Measurements from ENCODE around the gene TMEM80.

Gene TMEM80

DNA sequence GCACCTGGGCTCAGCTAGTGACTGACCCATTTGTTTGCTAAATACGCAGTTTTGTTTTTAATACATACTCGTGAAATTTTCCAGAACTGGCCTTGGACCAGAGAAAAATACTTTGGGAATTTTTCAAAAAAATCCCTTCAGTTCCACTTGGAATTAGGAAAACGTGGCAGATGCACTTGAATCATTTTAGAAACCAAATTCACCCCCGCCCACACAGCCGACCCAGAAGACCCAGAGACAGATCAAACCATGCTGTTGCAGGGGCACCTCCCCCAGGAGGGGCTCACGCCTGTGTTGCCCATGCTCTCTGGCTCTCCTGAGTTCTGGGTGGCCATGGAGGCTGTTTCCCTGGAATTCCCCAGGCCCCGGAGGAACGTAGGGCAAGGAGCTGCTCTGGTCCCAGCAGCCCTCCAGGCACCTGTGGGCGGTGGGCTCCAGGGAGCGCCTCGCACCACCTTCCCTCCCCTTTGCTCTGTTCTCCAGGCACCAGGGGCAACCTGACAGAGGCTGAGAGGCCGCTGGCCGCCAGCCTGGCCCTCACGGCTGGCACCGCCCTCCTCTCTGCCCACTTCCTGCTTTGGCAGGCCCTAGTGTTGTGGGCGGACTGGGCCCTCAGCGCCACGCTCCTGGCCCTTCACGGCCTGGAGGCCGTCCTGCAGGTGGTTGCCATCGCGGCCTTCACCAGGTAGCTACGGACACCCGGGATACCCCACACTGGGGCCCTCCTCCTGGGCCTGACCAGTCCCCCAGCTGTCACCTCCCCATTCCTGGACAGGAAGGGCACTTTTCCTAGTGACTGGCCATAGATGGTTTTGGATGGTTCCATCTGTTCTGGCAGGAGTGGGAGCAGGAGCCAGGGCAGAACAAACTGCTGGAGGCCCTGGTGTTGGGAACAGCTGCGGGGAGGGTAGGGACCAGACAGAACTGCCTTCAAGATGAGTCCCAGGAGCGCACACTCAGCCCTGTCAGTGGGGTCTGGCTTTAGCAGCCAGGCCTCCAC lies 7.1 kb downstream of the TMEM80 start:
- DNase-seq, result no peak

DNA sequence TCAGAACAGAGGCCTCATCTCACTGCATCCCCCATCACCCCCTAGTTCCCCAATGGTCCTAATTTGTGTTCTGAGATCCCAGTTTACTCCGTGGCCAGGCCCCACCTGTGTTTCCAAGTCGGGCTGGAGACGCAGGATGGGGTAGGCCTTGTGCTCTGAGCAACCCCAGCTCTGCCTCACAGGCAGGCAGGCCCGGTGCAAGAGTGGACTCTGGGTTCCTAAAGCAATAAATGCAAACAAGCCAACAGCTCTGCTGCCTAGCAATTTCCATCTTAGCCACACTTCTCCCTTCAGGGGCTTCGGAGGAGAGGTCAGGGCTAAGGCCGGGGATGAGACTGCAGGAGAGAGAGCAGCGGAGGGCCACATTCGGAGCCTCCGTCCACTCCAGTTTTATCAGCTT lies 7.9 kb downstream of the TMEM80 start:
- no peak for DNase-seq

DNA sequence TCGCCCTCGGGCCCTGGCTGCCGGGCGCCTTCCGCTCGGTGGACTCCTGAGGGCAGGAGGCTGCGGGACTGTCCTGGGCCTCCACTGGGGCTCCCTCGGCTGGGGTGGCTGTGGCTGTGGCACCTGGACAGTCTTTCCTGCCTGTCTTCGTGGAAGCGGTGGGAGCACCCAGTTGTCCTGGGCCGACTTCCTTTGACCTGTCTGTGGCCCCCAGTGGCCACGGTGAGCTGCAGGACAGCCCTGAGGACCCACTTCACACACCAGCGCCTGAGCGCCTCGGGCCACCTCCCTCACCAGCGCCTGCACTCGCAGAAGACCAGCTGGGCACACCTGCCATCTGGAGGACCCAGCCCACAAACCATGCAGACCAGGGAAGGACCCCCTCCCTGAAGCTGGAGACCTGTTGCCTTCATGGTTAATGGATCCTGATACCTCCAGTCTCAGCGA lies 8.6 kb downstream of the TMEM80 start:
- DNase-seq, result no peak

DNA sequence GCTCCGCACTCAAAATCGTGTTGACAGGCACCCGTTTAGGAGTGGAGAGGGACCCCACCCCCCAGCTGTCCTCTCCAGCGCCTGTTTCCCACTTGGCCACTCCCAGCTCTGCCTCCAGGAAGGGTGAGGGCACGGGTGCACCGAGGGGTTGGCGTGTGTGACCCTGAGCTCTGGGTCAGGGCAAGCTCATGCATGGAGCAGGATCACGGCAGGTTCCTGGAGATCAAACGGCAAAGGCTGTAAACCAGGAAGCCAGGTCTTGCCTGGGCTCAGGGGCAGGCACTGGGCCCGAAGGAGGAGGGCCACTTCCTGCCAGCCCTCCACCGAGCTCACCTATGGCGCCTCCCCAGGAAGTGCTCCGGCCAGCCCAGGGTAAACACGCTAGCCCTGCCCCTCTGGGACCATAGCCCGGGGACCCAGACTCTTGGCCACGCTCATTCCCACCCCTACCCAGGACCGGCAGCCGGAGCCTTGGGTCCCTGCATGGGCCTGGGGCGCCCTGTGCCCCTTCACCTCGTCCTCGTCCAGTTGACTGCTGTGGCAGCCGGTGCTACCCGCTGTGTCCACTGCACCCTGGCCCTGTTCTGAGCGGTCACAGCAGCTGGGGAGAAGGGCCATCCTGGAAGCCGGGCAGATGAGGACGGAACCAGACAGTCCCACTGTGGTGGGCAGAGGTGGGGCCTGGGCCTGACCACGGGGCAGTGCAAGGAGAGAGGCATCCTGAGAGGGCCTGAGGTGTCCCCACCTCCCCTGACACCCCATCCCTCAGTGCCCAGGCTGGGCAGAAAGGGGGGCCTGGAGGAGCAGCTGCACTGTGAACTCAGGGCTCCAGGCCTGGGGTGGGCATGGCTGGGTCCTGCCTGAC lies 9.4 kb downstream of the TMEM80 start:
- DNase-seq, result no peak

DNA sequence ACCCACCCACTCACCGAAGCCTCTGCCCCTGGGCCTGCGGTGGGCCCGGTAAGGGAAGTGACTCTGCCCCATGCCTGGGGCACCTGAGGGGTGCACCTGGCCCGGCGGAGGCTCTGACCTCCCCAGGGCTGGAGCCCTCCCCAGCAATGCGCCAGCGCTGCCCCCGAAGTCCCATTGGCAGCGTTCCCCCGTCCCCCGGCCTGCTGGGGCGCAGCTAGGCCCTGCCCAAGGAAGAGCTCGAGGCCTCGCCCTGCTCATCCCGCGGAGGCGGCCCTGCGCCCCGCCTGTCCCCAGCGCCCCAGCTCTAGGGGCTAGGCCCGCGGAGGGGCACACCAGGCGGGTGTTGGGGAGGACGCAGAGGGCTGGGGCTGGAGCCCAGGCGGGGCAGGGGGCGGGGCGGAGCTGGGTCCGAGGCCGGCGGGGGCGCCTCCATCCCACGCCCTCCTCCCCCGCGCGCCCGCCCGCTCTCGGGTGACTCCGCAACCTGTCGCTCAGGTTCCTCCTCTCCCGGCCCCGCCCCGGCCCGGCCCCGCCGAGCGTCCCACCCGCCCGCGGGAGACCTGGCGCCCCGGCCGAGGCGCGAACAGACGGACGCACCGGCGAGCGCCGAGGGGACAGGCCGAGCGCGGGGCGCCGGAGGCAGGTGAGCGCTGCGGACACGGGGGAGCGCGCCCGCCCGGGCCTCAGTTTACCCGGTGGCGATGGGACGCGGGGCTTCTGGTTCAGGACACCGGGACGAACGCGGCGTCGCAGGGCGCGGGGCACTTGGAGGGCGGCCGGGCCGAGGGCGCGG lies 10.2 kb downstream of the TMEM80 start, which contains the start of gene EPS8L2:
Gene EPS8L2 (plus strand): TSS at position 586 of the 793 bp plus-strand sequence. CDS start 3,177 bp downstream, outside the sequence.
- DNase-seq, result no peak

DNA sequence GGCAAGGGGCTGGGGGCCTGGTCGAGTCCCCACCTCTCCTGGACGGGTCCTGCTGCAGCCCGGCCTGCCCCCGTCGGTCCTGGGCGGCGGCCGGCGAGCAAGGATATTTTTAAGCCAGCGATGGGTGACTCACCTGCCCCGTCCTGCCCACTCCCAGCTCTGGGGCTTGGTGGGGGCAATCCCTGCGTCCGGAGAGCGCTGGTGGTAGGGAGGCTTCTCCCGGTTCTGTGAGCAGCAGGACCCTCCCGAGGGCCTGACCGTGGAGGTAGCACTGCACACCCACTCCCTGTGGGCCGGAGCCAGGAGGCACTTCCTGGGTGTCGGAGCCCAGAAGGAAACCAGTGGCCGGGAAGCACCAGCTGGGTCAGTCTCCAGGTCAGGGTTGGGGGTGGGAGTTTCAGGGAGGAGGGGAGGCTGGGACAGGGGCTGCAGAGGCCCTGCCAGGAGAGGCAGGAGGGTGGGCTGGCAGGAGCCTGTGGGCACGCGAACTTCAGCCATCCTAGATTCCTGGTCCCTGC lies 10.9 kb downstream of the TMEM80 start:
- no peak for DNase-seq

DNA sequence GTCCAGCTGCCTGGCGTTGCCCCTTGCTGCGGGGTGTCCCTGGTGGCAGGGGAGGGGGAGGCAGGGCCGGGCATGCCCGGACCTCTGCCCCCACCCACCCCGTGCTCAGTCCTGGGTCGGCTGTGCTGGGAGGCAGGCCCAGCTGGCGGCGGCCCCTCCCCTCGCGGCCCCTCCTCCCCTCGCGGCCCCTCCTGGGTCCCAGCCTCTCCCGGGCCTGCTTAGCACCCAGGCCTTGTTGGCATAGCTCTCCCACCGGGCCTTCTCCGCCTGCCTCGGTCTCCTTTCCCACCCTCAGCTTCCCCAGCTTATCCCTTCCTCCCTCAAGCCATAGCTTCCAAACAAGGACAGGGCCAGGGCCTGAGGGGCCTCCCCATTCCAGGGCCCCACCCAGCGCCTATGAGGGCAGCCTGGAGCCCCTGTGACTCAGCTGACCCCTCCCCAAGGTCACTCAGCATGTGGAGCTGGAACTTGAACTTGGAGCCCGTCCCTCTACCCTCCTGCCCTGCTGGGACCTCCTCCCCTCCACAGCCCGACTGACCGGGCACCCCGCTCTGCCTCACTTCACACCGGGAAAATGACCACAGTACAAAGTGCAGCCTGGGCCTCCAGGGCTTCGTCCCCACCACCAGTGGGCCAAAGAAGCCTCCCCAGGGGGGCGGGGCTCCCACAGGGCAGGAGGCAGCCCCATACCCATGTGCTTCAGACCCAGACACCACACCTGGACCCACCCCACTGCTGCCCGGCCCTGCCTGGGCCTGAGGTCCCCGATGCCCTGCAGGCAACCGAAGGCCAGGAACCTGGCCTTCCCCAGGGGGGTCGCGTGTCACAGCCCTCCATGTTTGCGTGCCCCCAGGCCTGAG lies 11.6 kb downstream of the TMEM80 start:
- DNase-seq, result no peak

DNA sequence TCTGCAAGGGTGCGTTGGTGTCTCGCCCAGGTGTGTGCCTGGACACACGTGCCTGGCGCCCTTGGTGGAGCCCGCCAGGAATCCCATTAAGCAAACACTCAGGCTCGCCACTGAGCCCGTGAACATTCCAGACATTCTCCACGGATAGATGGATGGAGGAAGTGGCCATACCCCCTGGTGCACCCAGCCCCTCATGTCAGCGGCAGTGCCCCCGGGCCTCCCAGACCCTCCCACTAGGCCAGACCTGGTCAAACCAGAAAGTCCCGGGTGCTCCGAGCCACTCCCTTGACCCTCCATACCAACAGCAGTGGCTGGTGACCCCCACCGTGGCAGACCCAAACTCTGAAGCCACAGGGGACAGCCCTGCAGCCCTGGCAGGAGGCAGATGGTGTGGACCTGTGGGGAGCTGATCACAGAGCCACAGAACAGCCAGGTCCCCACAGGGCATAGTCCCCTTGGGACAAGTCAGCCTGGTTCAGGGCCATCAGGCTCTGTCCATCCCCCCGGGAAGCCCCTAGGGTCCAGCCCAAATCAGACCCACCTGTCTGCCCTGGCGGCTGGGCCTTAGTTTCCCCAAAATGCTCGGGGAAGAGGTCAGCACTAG lies 12.3 kb downstream of the TMEM80 start:
- DNase-seq, result no peak

DNA sequence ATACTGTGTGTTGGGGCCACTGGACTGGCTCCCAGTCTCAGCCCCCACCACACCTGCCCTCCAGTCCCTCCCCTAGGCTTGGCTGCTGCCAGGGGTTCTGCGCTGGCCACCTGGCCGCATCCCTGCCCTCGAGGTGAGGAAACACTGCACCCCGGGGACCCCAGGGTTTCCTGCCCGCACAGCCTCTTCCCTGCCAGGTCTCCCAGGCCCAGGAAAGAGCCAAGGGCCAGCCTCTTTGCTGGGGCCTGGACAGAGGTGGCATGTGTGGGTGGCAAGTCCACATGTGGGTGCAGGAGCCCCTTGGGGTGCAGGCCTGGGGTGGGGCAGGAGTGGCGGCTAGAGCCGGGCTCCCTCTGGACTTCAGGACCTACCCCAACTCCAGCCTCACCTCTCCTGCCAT lies 12.9 kb downstream of the TMEM80 start:
- DNase-seq, result no peak

DNA sequence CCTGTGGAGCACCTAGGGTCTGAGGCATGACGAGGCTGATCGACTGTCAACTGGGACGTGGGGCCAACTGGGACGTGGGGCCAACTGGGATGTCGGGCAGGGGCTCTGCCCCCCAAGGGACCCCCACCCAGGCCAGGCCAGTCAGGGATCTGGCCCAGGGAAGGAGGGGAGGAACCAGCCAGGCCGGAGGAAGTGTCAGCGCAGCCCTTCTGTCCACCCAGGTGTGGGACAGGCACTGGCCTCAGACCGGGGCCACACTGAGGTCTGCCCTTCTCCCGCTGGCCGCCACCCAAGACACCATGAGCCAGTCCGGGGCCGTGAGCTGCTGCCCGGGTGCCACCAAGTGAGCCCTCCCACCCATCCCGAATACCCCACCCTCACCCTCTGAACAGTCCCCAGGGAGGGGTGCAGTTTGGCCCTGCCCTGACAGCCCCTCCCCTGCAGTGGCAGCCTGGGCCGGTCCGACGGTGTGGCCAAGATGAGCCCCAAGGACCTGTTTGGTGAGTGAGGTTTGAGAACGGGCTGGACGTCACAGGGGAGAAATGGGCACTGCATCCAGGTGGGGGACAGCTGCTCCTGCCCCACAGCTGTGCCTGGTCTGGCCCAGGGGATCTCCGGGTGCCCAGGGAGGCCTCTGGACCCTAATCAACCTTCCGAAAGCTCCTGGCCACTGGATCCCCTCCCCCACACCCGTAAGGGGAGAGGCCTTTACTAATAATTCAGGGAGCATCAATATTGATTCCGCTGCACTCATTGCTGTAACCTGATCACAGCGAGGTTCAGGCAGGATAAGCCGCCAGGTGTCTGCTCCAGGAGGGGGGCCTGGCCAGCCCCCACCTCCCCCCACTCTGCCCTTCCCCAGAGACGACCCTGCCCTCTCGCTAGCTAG lies 13.7 kb downstream of the TMEM80 start:
- DNase-seq, result no peak

DNA sequence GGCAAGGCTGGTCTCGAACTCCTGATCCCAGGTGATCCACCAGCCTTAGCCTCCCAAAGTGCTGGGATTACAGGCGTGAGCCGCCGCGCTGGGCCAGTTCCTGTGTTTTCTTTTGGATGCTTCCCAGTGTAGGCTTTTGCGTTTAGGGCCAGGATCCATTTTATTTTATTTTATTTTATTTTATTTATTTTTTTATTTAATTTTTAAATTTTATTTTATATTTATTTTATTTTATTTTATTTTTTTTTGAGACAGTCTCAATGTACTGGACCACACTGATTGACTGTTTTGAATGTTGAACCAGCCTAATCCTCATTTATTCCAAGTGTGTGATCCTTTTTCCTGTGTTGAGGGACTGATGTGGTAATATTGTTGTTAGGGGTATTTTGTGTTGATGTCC lies 18.8 kb downstream of the TMEM80 start:
- no peak for DNase-seq

DNA sequence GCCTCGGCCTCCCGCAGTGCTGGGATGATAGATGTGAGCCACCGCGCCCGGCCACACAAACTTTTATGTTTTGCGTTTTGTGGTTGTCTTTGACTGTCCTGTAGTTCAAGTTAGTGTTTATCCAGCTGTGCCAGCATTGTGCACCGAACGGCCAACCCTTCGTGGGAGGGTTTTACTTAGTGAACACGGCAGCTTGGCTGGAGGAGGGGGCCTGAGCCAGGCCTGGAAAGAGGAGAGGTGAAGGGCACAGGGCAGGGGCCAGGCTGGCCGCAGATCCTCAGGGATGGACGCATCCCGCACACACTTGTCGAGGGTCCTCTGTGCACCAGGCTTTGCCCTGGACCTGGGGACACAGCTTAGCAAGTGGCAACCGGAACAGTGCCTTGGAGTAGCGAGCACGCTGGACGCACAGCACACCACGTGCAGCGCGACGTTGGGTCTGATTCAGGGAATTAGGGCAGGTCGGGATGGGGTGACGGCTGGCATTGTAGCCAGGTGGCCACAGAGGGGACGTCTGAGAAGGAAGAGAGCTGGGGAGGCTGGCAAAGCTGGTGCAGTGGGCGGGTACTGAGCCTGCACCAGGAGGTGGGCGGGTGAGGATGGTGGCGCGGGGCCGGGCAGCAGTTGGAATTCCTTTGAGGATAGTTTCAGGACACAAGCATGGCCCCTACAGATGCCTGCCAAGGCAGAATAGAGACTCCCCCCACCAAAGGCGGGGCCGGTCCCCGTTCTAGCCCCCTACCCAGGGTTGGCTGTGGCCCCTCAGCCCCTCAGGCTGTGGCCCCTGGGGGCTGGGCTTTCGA lies 23.8 kb downstream of the TMEM80 start:
- no peak for DNase-seq

DNA sequence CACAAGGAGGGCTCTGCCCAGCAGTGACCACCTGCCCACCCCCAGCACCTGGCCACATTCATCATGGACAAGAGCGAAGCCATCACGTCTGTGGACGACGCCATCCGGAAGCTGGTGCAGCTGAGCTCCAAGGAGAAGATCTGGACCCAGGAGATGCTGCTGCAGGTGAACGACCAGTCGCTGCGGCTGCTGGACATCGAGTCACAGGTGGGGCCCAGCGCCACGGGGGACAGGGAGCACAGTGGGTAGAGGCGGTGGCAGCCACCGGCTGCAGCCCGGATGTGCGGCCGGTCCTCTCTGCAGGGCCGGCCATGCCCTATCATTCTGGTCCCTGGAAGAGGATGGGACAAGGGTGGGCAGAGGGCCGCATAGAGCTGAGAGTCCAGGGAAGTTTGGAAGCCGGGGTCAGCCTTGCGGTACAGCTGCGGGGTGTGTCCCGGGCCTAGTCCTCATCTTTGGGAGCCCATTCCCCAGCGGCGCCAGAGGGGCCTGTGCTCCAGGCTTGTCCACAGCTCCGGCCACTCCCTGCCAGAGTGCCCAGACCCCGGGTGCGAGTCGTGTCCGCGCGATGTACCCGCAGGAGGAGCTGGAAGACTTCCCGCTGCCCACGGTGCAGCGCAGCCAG lies 24.5 kb downstream of the TMEM80 start:
- no peak for DNase-seq

DNA sequence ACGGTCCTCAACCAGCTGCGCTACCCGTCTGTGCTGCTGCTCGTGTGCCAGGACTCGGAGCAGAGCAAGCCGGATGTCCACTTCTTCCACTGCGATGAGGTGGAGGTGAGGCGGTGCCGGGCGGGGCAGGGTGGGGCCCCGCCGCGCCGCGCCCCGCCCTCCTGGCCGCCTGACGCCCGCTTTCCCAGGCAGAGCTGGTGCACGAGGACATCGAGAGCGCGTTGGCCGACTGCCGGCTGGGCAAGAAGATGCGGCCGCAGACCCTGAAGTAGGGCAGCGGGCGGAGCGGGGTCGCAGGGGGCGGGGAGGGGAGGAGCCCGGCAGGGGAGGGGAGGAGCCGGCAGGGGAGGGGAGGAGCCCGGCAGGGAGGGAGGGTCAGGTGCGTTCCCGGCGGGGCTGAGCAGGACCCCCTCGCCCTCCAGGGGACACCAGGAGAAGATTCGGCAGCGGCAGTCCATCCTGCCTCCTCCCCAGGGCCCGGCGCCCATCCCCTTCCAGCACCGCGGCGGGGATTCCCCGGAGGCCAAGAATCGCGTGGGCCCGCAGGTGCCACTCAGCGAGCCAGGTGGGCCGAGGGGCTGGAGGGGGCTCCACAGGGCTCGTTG lies 25.1 kb downstream of the TMEM80 start:
- peak in 1 of 3 experiments; percentile 33 for DNase-seq

DNA sequence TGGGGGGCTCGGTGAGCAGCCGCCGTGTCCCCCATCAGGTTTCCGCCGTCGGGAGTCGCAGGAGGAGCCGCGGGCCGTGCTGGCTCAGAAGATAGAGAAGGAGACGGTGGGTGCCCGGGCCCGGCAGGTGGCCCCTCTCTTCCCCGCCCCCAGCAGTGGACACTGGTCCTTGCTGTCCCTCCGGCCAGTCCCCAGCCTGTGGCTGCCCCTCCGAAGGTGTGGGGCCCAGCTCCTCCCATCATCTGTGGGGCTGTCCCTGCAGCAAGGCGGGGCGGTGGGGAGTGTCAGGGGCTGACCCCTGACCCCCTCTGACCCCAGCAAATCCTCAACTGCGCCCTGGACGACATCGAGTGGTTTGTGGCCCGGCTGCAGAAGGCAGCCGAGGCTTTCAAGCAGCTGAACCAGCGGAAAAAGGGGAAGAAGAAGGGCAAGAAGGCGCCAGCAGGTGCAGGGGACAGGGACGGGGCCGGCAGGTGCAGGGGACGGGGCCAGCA lies 25.7 kb downstream of the TMEM80 start:
- DNase-seq, result peak in 1 of 3 experiments; percentile 19

DNA sequence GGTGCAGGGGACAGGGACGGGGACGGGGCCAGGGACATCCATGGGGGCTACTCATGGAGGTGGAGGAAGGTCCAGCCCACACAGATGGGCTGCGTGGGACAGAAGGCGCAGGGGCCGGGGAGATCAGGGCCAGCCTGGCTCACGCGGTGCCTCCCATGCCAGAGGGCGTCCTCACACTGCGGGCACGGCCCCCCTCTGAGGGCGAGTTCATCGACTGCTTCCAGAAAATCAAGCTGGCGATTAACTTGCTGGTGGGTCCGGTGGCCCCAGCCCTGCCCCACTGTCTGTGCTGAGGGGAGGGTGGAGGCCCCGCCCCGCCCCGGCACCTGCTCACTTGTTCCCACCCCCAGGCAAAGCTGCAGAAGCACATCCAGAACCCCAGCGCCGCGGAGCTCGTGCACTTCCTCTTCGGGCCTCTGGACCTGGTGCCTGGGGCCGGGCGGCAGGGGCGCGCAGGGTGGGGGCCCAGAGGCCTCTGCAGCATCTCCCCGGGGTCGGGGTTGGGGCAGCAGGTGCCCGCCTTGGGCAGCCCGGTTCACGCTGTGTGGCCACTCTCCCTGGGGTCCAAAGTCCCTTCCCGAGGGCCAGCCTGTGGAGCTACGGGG lies 26.2 kb downstream of the TMEM80 start:
- peak; percentile 29 to 47 (median 34) for DNase-seq

DNA sequence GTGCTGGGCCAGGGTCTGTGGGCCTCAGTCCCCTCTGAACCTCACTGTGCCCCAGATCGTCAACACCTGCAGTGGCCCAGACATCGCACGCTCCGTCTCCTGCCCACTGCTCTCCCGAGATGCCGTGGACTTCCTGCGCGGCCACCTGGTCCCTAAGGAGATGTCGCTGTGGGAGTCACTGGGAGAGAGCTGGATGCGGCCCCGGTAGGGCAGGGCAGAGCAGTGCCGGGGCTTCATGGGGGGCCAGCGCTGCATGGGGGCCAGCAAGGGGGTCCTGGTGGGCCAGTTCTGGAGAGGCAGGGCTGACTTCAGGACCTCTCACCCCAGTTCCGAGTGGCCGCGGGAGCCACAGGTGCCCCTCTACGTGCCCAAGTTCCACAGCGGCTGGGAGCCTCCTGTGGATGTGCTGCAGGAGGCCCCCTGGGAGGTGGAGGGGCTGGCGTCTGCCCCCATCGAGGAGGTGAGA lies 26.8 kb downstream of the TMEM80 start:
- no peak for DNase-seq
